GM19238 (cell line): ENCODE measurements around the gene TIMM23.

Experiments
- DNase-seq: peaks from one replicate; pipeline ENCODE4 v3.0.0; 2011; ENCODE audit warnings: low spot score; ENCODE audit not compliant: insufficient read length

The TIMM23 gene

DNA sequence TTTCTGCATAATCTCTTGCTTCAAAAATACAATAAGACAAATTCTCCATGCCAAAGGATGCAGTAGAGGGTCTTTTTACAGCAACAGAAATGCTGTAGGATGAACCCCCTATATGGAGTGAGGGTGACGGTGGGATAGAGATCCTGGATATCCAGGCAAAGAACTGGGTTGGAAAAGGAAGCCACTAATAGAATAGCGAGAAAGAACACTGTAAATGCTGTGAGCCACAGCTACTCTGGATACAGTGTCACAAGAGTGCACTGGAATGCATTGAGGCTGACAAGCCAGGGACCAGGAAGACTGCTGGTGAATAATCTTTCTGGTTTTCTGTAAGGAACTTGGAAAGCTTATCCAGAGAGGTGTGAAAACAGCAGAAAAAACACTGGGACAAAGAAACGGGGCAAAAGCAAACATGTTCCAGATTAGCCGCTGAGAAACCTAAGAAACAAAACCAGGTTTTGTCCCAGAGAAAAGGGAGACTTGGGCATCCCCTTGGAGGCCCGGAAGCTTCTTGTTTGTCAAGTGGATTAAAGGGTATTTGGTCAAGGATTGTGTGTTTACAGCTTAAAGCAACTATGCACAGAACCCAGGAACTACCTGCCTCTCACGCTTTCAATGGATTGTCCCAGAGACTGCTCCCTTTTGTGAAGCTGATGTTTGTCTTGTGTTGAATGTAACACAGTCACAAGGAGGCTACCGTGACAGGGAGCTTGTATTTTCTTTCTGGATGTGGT, 79.9 kb downstream of the TIMM23 start:
- DNase-seq, result no peak

DNA sequence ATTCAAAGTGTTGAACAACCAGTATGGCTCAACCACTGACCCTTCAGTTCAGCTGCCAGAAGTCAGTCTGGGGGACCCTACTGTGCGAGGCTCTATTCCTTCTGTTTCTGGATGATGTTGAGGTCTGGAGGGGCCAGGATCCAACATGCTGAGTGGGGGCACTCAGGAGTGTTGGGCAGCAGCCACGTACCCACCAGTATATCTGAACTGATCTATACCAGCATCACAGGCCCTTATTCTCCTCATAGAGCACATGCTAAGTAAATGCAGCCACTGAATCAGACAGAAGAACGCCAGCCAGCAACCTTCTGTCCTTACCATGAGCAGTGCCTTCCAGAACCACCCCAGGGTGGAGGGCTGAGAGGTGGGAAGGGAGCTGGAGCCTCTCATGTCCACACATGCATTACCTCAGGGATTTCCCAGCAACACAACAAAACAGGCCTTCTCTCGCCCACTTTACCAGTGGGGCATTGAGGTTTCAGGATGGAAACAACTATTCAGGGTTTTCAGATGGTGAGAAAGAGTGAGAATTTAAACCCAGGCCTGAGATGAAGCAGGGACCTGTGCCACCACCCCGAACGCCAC, 80.6 kb downstream of the TIMM23 start:
- DNase-seq, result no peak
